Right lobe of liver (tissue), 6 donors: ENCODE measurements around the gene UBE3D. TPM values are rescaled to one million over a fixed set of nuclear protein-coding genes. Genes with fewer than 3 reads are reported as not detected.

ENCODE experiments used
- ATAC-seq, 4 donors: fragments of 200-7000 bp; cut with Tn5 transposase; one replicate each; pipeline ENCODE4 v1.9.1; 2020; ENCODE audit warnings: mild to moderate bottlenecking in 4 of 4, moderate library complexity in 4 of 4
- DNase-seq, 3 donors: peaks; one replicate each; pipeline ENCODE4 v3.0.0-alpha.2; 2020
- H3K27ac ChIP-seq, 3 donors: fragments of 200-600 bp; one replicate each; pipeline ENCODE4 v1.8.0; 2022
- H3K27me3 ChIP-seq, 2 donors: fragments of 200-600 bp; one replicate each; pipeline ENCODE4 v1.8.0; 2022
- H3K36me3 ChIP-seq, 4 donors: fragments of 200-600 bp; sonication (generic) in 1 of 4; one replicate each; pipeline versions ENCODE4 v1.5.1 to v1.8.0; 2017 to 2022; ENCODE audit warnings: control low read depth in 1 of 4
- H3K4me1 ChIP-seq, 4 donors: fragments of 200-600 bp; sonication (generic) in 1 of 4; one replicate each; pipeline versions ENCODE4 v1.5.1 to v1.8.0; 2017 to 2022; ENCODE audit warnings: control low read depth in 1 of 4
- H3K4me3 ChIP-seq, 3 donors: fragments of 200-600 bp; one replicate each; pipeline ENCODE4 v1.8.0; 2022
- H3K9me3 ChIP-seq, 4 donors: fragments of 200-600 bp; sonication (generic) in 1 of 4; one replicate each; pipeline versions ENCODE4 v1.5.1 to v1.8.0; 2017 to 2022; ENCODE audit warnings: control low read depth in 1 of 4
- POLR2A ChIP-seq: fragments of 450-650 bp; IDR thresholded peaks from one replicate; pipeline ENCODE4 v1.6.1; 2017; ENCODE audit warnings: antibody characterized with exemption, mild to moderate bottlenecking
- WGBS: methylation state at CpG from one replicate; pipeline ENCODE4 v1.1.6; 2018; ENCODE audit warnings: low coverage, low lambda C conversion rate; ENCODE audit not compliant: insufficient coverage; ENCODE audit errors: missing lambda C conversion rate; 5-methylcytosine and 5-hydroxymethylcytosine counted together
- intact Hi-C, 2 donors: fragments of 100-400 bp; cut with DNase I; formaldehyde crosslinking; loops; one replicate each; pipeline versions ENCODE4 v1.11.2 to v1.14.1; 2022
- total RNA-seq, 6 experiments: library from RNA; depleted of rRNA in 2 of 6; stranded (reverse); fragments of >200 nt in 2 of 6; fragmentation: NEBNext Ultra II Directional in 3 of 6; extraction: Animal tissue kit (Norgen Biotek cat#: 25700) in 3 of 6; gene quantifications; one replicate each; pipeline versions ENCODE4 v1.1.0 to v1.2.4, GENCODE V29; 2016 to 2023
- TF ChIP-seq, protein P1 (sequence below), 4 donors: fragments of 200-600 bp in 3 of 4; fragments of 450-650 bp in 1 of 4; IDR thresholded peaks; one replicate each; pipeline versions ENCODE4 v1.5.1 to v1.8.0; 2016 to 2022; ENCODE audit warnings: antibody characterized with exemption in 4 of 4, mild to moderate bottlenecking in 2 of 4
- donor health status: DM: no; HTN: yes; CAD: no.
- donor health status: DM: no; HTN: no; CAD: no.
- donor health status: DM: no; HTN: no; CAD: no.
- donor health status: DM: no; HTN: yes; CAD: no.
- donor health status: DM: no; HTN: yes; CAD: no.

The UBE3D gene
- total RNA-seq, 6 experiments from 2014 or later, result 1.6 to 4.8 (median 2.1) TPM

- no peaks in the 10 kb centered on the region for H3K9me3 ChIP-seq
- ATAC-seq (peak in 3 of 4 donors; percentile 15 to 44 (median 35)), DNase-seq (no peak)
- H3K4me3 ChIP-seq, result no peak overlapping the region
- no peaks in the 10 kb centered on the region for H3K36me3 ChIP-seq
- 44% methylated on average over 1 of the region's 1 CpG for whole genome bisulfite sequencing
- H3K4me1 ChIP-seq, result no peaks in the 10 kb centered on the region
- H3K27ac ChIP-seq, result no peak overlapping the region
- intact Hi-C loops, result no loop called here
- H3K27me3 ChIP-seq, result no peaks in the 10 kb centered on the region
- TF ChIP-seq, protein P1, sequence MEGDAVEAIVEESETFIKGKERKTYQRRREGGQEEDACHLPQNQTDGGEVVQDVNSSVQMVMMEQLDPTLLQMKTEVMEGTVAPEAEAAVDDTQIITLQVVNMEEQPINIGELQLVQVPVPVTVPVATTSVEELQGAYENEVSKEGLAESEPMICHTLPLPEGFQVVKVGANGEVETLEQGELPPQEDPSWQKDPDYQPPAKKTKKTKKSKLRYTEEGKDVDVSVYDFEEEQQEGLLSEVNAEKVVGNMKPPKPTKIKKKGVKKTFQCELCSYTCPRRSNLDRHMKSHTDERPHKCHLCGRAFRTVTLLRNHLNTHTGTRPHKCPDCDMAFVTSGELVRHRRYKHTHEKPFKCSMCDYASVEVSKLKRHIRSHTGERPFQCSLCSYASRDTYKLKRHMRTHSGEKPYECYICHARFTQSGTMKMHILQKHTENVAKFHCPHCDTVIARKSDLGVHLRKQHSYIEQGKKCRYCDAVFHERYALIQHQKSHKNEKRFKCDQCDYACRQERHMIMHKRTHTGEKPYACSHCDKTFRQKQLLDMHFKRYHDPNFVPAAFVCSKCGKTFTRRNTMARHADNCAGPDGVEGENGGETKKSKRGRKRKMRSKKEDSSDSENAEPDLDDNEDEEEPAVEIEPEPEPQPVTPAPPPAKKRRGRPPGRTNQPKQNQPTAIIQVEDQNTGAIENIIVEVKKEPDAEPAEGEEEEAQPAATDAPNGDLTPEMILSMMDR (IDR thresholded peaks at IDR 0.05), result no peak
- no peak for TF ChIP-seq POLR2A
These were observed 193.5 kb downstream of the UBE3D start for GRCh38 chr6:82872185-82872584.

DNA sequence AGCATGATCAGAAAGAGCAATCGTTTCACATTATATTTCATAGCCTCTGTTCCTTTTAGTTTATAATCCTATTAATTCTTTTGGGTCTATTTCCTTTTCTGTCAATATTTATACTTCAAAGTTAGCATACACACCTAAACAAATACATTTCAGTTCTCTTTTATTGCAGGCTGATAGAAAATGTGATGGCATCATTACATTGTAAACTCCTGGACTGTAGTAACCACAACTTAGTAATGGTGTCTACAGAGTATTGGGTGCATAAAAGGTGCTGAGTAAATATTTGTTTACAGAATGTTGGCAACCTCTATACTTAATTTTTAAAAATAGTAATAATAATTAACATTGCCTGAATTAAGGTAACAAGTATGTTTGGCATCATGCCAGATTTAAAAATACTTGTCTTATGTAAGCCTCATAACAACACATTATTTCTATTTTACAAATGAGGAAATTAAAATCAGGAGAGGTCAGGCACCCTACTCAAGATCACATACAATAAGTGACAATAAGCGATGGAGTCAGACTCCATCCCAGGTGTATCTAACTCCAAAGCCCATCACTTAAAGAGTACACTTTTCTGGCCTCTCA is 195.0 kb downstream of the UBE3D start:
- WGBS, result 85% methylated on average over 2 of the region's 2 CpGs
- H3K4me1 ChIP-seq, result no peaks in the 10 kb centered on the region
- TF ChIP-seq POLR2A, result no peak
- TF ChIP-seq, protein P1 (IDR thresholded peaks at IDR 0.05), result no peak
- H3K9me3 ChIP-seq, result no peaks in the 10 kb centered on the region
- no peak overlapping the region for H3K27ac ChIP-seq
- ATAC-seq (no peak), DNase-seq (no peak)
- no peak overlapping the region for H3K4me3 ChIP-seq
- intact Hi-C loops, result no loop called here
- H3K27me3 ChIP-seq, result no peaks in the 10 kb centered on the region
- H3K36me3 ChIP-seq, result no peaks in the 10 kb centered on the region

- no peaks in the 10 kb centered on the region for H3K36me3 ChIP-seq
- no peak for ATAC-seq
- H3K4me3 ChIP-seq, result no peak overlapping the region
- no peaks in the 10 kb centered on the region for H3K4me1 ChIP-seq
- H3K27ac ChIP-seq, result no peak overlapping the region
- TF ChIP-seq POLR2A, result no peak
- TF ChIP-seq, protein P1 (IDR thresholded peaks at IDR 0.05), result no peak
- no peaks in the 10 kb centered on the region for H3K27me3 ChIP-seq
- no peaks in the 10 kb centered on the region for H3K9me3 ChIP-seq
- intact Hi-C loops, result no loop called here
- no peak for DNase-seq
These were observed 196.1 kb downstream of the UBE3D start for GRCh38 chr6:82869493-82869892.

GRCh38 chr6:82867946-82868345 is 197.7 kb downstream of the UBE3D start:
- no peak for ATAC-seq
- DNase-seq, result no peak
- WGBS, result 50% methylated on average over 2 of the region's 3 CpGs
- TF ChIP-seq, protein P1 (IDR thresholded peaks at IDR 0.05), result no peak
- no peak for TF ChIP-seq POLR2A
- Histone ChIP-seq H3K27ac (no peak overlapping the region), H3K9me3 (no peaks in the 10 kb centered on the region), H3K36me3 (no peaks in the 10 kb centered on the region), H3K27me3 (no peaks in the 10 kb centered on the region), H3K4me3 (no peak overlapping the region), H3K4me1 (no peaks in the 10 kb centered on the region)
- intact Hi-C loops, result no loop called here

- WGBS, result 56% methylated on average over 3 of the region's 3 CpGs
- TF ChIP-seq, protein P1 (IDR thresholded peaks at IDR 0.05), result no peak
- TF ChIP-seq POLR2A, result no peak
- intact Hi-C loops, result no loop called here
- Histone ChIP-seq H3K4me3 (no peak overlapping the region), H3K27ac (no peak overlapping the region), H3K27me3 (no peaks in the 10 kb centered on the region), H3K9me3 (no peaks in the 10 kb centered on the region), H3K36me3 (no peaks in the 10 kb centered on the region), H3K4me1 (no peaks in the 10 kb centered on the region)
- DNase-seq (no peak), ATAC-seq (no peak)
These were observed 199.2 kb downstream of the UBE3D start for GRCh38 chr6:82866446-82866845.
